AG04450 (cell line): ENCODE results near the gene PLOD3. TPM values are rescaled to one million over a fixed set of nuclear protein-coding genes. Genes with fewer than 3 reads are reported as not detected.

Experiments
- CTCF ChIA-PET: fragments of 300-600, 350-600 bp; formaldehyde crosslinking; extraction: SDS; loops from one replicate; lab custom pipeline; 2022; ENCODE audit warnings: antibody characterized with exemption, inconsistent platforms; lab: Charles Lee
- POLR2A ChIA-PET: fragments of 350-600 bp; formaldehyde crosslinking; extraction: SDS; loops from one replicate; lab custom pipeline; 2021; ENCODE audit warnings: antibody characterized with exemption, inconsistent platforms; lab: Yijun Ruan, JAX
- DNase-seq: peaks from one replicate; pipeline ENCODE4 v3.0.0-alpha.2; 2011; ENCODE audit warnings: low read depth, low spot score
- H3K27ac ChIP-seq: one replicate; pipeline ENCODE4 v1.5.1; 2012; ENCODE audit warnings: low read depth, low read length, control low read depth
- H3K27me3 ChIP-seq: one replicate; pipeline ENCODE4 v1.6.0; 2012; ENCODE audit warnings: low read length; ENCODE audit not compliant: control insufficient read depth, insufficient read depth
- H3K4me3 ChIP-seq: 2 replicates; pipeline ENCODE4 v1.5.1; 2011; ENCODE audit warnings: mild to moderate bottlenecking, low read depth, low read length, control low read depth
- H3K9me3 ChIP-seq: 2 replicates; pipeline ENCODE4 v1.5.1; 2012; ENCODE audit warnings: low read length; ENCODE audit not compliant: control insufficient read depth, insufficient read depth
- polyA plus RNA-seq: library from polyadenylated mRNA; depleted of rRNA; stranded (reverse); fragments of >200 nt; gene quantifications from 2 replicates; pipeline ENCODE4 v1.2.3, GENCODE V29; 2011
- TF ChIP-seq, protein P1 (sequence below): IDR thresholded peaks from 2 replicates; pipeline ENCODE4 v1.5.1; 2011; ENCODE audit warnings: low read depth, low read length, control low read depth, inconsistent platforms

PLOD3 gene
- polyA plus RNA-seq, 1 experiment = 60.6 TPM

DNA sequence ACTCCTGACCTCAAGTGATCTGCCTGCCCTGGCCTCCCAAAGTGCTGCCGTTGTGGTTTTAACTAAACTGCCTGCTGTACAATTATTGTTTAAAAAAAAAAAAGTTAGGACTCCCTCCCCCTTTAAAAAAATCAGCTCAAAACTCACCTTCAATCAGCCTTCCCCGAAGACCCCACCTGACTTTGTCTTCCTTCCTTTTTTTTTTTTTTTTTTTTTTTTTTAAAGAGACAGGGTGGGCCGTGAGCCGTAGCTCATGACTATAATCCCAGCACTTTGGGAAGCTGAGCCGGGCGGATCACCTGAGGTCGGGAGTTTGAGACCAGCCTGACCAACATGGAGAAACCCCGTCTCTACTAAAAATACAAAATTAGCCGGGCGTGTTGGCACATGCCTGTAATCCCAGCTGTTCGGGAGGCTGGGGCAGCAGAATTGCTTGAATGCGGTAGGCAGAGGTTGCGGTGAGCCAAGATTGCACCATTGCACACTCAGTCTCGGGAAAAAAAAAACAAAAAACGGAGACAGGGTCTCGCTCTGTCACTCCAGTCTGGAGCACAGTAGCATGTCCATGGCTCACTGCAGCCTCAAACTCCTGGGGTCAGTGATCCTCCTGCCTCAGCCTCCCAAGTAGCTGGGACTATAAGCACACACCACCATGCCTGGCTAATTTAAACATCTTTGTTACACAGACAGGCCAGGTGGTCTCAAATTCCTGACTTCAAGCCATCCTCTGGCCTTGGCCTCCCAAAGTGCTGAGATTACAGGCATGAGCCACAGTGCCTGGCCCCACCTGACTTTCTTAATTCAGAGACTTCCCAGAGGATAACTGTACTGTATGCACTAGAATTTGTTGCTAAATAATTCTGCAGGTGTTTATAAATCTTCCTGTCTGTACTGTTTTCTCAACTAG is 24.3 kb upstream of the PLOD3 start:
- TF ChIP-seq, protein P1, sequence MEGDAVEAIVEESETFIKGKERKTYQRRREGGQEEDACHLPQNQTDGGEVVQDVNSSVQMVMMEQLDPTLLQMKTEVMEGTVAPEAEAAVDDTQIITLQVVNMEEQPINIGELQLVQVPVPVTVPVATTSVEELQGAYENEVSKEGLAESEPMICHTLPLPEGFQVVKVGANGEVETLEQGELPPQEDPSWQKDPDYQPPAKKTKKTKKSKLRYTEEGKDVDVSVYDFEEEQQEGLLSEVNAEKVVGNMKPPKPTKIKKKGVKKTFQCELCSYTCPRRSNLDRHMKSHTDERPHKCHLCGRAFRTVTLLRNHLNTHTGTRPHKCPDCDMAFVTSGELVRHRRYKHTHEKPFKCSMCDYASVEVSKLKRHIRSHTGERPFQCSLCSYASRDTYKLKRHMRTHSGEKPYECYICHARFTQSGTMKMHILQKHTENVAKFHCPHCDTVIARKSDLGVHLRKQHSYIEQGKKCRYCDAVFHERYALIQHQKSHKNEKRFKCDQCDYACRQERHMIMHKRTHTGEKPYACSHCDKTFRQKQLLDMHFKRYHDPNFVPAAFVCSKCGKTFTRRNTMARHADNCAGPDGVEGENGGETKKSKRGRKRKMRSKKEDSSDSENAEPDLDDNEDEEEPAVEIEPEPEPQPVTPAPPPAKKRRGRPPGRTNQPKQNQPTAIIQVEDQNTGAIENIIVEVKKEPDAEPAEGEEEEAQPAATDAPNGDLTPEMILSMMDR = no peak
- CTCF ChIA-PET = interaction anchor here (0.6 to 5.6 kb wide), 4 partner anchors 23 to 412 kb away, joined by 3 to 101 read pairs (median 7); partner anchors contain the start of gene ZNHIT1
- H3K27me3 ChIP-seq = no peaks in the 10 kb centered on the region
- peaks cover 5% of the 10 kb centered on the region; the same call in 1 of the 2 replicates for H3K9me3 ChIP-seq
- POLR2A ChIA-PET = no interaction called here
- no peak overlapping the region for H3K4me3 ChIP-seq
- no peak overlapping the region for H3K27ac ChIP-seq
- no peak for DNase-seq

DNA sequence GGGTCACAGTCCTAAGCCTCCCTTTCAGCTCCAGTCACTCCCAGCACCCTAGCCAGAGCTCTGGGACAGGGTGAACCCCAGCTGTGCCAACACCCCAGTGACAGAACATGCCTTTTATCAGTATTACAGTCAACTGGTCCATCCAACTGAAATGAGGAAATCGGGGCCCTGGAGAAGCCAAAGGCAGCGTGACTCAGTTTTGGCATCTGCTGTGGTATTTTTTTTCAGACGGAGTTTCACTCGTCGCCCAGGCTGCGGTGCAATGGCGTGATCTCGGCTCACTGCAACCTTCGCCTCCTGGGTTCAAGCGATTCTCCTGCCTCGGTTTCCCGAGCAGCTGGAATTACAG is 23.6 kb upstream of the PLOD3 start:
- CTCF ChIA-PET = interaction anchor here (0.6 to 1.1 kb wide), 2 partner anchors 23 to 145 kb away, joined by 5 to 9 read pairs; partner anchors contain the start of gene ZNHIT1
- no peak for DNase-seq
- TF ChIP-seq, protein P1 = no peak
- H3K9me3 ChIP-seq = peaks cover 5% of the 10 kb centered on the region; the same call in 1 of the 2 replicates
- H3K4me3 ChIP-seq = no peak overlapping the region
- POLR2A ChIA-PET = no interaction called here
- H3K27me3 ChIP-seq = no peaks in the 10 kb centered on the region
- no peak overlapping the region for H3K27ac ChIP-seq

DNA sequence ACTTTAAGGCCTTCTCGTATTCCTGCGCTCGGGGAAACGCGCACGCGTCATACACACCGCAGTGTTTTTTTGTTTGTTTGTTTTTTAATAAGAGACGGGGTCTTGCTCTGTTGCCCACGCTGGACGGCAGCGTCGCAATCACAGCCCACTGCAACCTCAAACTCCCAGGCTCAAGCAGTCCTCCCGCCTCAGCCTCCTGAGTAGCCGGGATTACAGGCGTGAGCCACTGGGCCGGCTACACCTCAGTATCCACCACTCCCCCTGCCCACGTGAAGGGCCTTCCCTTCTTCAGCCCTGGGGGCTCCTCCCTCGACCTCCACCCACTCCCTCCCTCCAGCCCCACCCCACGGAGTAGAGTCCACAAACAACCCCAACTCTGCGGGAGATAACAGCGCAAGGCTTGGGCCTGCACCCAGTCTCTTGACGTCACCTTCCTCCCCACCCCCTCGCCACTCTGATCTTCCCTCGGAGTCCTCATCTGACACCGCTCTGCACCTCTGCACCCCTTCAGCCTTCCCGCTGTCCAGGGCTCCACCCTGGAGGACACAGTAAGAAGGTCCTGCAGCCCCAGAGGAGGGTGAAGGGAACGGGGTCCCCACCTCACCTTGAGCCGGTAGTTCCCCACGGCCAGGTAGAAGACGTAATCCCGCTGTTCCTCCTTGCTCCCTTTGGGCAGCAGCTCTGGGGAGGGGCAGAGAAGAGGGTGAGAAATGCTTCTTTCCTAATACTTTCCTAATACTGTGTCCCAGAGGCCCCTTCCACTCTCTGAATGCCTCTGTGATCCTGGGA is 23.0 kb upstream of the PLOD3 start:
- POLR2A ChIA-PET = no interaction called here
- CTCF ChIA-PET = interaction anchor here (1.1 kb wide), 1 partner anchor 22 kb away, joined by 5 read pairs; the partner anchor contains the start of gene ZNHIT1
- H3K4me3 ChIP-seq = no peak overlapping the region
- H3K27me3 ChIP-seq = no peaks in the 10 kb centered on the region
- H3K27ac ChIP-seq = no peak overlapping the region
- TF ChIP-seq, protein P1 = no peak
- H3K9me3 ChIP-seq = peaks cover 1% of the 10 kb centered on the region; the same call in 1 of the 2 replicates
- DNase-seq = no peak

DNA sequence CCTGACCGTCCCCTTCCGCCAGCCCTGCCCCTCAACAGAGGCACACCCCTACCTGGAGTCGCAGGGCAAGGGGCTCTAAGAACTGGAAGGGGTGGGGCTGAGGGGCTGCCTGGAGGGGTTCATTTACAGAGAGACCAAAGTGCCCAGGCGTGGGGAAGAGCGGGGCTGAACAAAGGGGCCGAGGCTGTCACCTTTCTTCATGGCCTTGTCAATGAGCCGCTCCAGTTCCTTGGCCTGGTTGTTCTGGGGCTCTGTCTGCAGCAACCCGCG is 22.5 kb upstream of the PLOD3 start:
- POLR2A ChIA-PET = no interaction called here
- CTCF ChIA-PET = interaction anchor here (0.7 kb wide), 1 partner anchor 14 kb away, joined by 3 read pairs; no protein-coding TSS in a partner anchor
- DNase-seq = no peak

More for the DNA sequence above, 22.5 kb upstream of the PLOD3 start:
- no peaks in the 10 kb centered on the region for H3K27me3 ChIP-seq
- TF ChIP-seq, protein P1 = no peak
- H3K27ac ChIP-seq = no peak overlapping the region
- H3K4me3 ChIP-seq = no peak overlapping the region
- no peaks in the 10 kb centered on the region; the same call in 1 of the 2 replicates for H3K9me3 ChIP-seq
